ENCODE data around the gene DCDC2B. TPM values are rescaled to one million over a fixed set of nuclear protein-coding genes. Genes with fewer than 3 reads are reported as not detected.

The DCDC2B gene
- total and polyA plus RNA-seq, 9 of the 15 experiments (the other 6 are each of a cell fraction or from before 2014, with no cell fraction given) = not detected

GRCh38 chr1:32180186-32181060 lies 28.5 kb upstream of the DCDC2B start (continued):
- TF ChIP-seq CBX2 (IDR thresholded peaks at IDR 0.05; ENCODE audit: insufficient read depth, low read length, poor library complexity, severe bottlenecking) (no peak), RBM17 (IDR thresholded peaks at IDR 0.05; ENCODE audit: borderline replicate concordance, low read depth, low read length) (no peak), CCNT2 (IDR thresholded peaks at IDR 0.05; ENCODE audit: borderline replicate concordance, extremely low read depth, insufficient read length, low read depth, low read length) (no peak), ZNF407 (IDR thresholded peaks at IDR 0.05; ENCODE audit: low read depth) (no peak), ARHGAP35 (IDR thresholded peaks at IDR 0.05; ENCODE audit: partially characterized antibody) (no peak), UBTF (IDR thresholded peaks at IDR 0.05; ENCODE audit: borderline replicate concordance in 1 of 2, low read depth in 2 of 2, low read length in 2 of 2) (0 out of 4 replicates have a peak, but pooled peaks of 1 of the 2 experiments have one; percentile 34), JUNB (CRISPR knock-in tag; conservative IDR thresholded peaks at IDR 0.05) (no peak), POU5F1 (IDR thresholded peaks at IDR 0.05; ENCODE audit: borderline replicate concordance, low read depth, low read length, partially characterized antibody) (no peak), ARID1B (IDR thresholded peaks at IDR 0.05) (no peak), SMC3 (conservative IDR thresholded peaks at IDR 0.05; ENCODE audit: insufficient read depth, low read depth, low read length) (0 out of 2 replicates have a peak, but pooled peaks have one; percentile 8), FOXJ3 (CRISPR knock-in tag; IDR thresholded peaks at IDR 0.05) (no peak), TCF7L2 (IDR thresholded peaks at IDR 0.05; ENCODE audit: low read depth, low read length) (no peak), SIX5 (IDR thresholded peaks at IDR 0.05; ENCODE audit: borderline replicate concordance in 1 of 2, insufficient read depth in 1 of 2, low read depth in 1 of 2, low read length in 2 of 2) (no peak), HNRNPLL (IDR thresholded peaks at IDR 0.05; ENCODE audit: low read depth, low read length, poor library complexity, severe bottlenecking) (peak; percentile 11), ZNF282 (CRISPR knock-in tag; IDR thresholded peaks at IDR 0.05) (no peak), ZKSCAN8 (CRISPR knock-in tag; IDR thresholded peaks at IDR 0.05) (no peak)

Data from K562 (cell line).